BE2C (cell line): ENCODE results near the gene GRK2. TPM values are rescaled to one million over a fixed set of nuclear protein-coding genes. Genes with fewer than 3 reads are reported as not detected.
A peak's percentile ranks its signal among the peaks of the same experiment; 100 is the strongest.
"Not testable (repeated sequence)": the region's sequence is repeated elsewhere in the genome, so short reads cannot be mapped to it uniquely, and the experiment has no call there.

ENCODE experiments used
- DNase-seq: peaks from one replicate; pipeline ENCODE4 v3.0.0-alpha.2; 2020
- H3K27me3 ChIP-seq: fragments of 250-450 bp; sonication (Bioruptor Pico); 2 replicates; pipeline ENCODE4 v1.5.1; 2020; ENCODE audit warnings: mild to moderate bottlenecking
- H3K36me3 ChIP-seq: fragments of 250-450 bp; sonication (Bioruptor Pico); 2 replicates; pipeline ENCODE4 v1.5.1; 2020; ENCODE audit warnings: mild to moderate bottlenecking
- H3K4me1 ChIP-seq: fragments of 250-450 bp; sonication (Bioruptor Pico); 2 replicates; pipeline ENCODE4 v1.5.1; 2020
- H3K4me3 ChIP-seq: 2 replicates; pipeline ENCODE4 v1.5.1; 2011; ENCODE audit warnings: low read depth, low read length
- H3K9me3 ChIP-seq: fragments of 250-450 bp; sonication (Bioruptor Pico); 2 replicates; pipeline ENCODE4 v1.5.1; 2020
- CTCF ChIP-seq: IDR thresholded peaks from 2 replicates; pipeline ENCODE4 v1.5.1; 2012; ENCODE audit warnings: mild to moderate bottlenecking, low read depth, low read length
- polyA plus RNA-seq: library from polyadenylated mRNA; unstranded; fragments of >200 nt; gene quantifications from one replicate; pipeline ENCODE4 v1.2.1, GENCODE V29; 2012; ENCODE audit warnings: low read depth, missing spikeins; ENCODE audit not compliant: insufficient read length, insufficient read depth

The GRK2 gene
- 272 TPM for polyA plus RNA-seq

GRCh38 chr11:67266449-67267187 is at the start of gene GRK2:
Gene GRK2, plus strand, starts transcription at chr11:67266473. Its CDS starts 227 bp downstream, at chr11:67266700.
- Histone ChIP-seq H3K27me3 (no peaks in the 10 kb centered on the region), H3K4me1 (peaks cover 34% of the 10 kb centered on the region), H3K4me3 (peak within 1 kb of the TSS; percentile 89), H3K9me3 (no peaks in the 10 kb centered on the region), H3K36me3 (peaks cover 8% of the 10 kb centered on the region)
- no peak for TF ChIP-seq CTCF
- DNase-seq = peak; percentile 58

GRCh38 chr11:67227726-67228125 is 38.5 kb upstream of the GRK2 start:
- Histone ChIP-seq H3K4me3 (no peak overlapping the region), H3K27me3 (no peaks in the 10 kb centered on the region), H3K36me3 (peaks cover 54% of the 10 kb centered on the region), H3K9me3 (no peaks in the 10 kb centered on the region), H3K4me1 (no peaks in the 10 kb centered on the region)
- no peak for TF ChIP-seq CTCF
- DNase-seq = no peak

GRCh38 chr11:67230406-67230805 is 35.9 kb upstream of the GRK2 start:
- Histone ChIP-seq H3K27me3 (no peaks in the 10 kb centered on the region), H3K9me3 (no peaks in the 10 kb centered on the region), H3K36me3 (peaks cover 43% of the 10 kb centered on the region), H3K4me3 (no peak overlapping the region), H3K4me1 (no peaks in the 10 kb centered on the region)
- DNase-seq = no peak
- TF ChIP-seq CTCF = no peak

GRCh38 chr11:67230886-67231285 is 35.4 kb upstream of the GRK2 start:
- no peaks in the 10 kb centered on the region for H3K27me3 ChIP-seq
- no peak for DNase-seq
- no peaks in the 10 kb centered on the region for H3K4me1 ChIP-seq
- H3K9me3 ChIP-seq = no peaks in the 10 kb centered on the region
- TF ChIP-seq CTCF = no peak
- H3K4me3 ChIP-seq = no peak overlapping the region
- peaks cover 40% of the 10 kb centered on the region for H3K36me3 ChIP-seq

GRCh38 chr11:67233584-67234190 is 32.6 kb upstream of the GRK2 start:
- no peaks in the 10 kb centered on the region for H3K27me3 ChIP-seq
- peaks cover 31% of the 10 kb centered on the region for H3K36me3 ChIP-seq
- no peak overlapping the region for H3K4me3 ChIP-seq
- no peak for DNase-seq
- peaks cover 3% of the 10 kb centered on the region for H3K4me1 ChIP-seq
- no peak for TF ChIP-seq CTCF
- H3K9me3 ChIP-seq = no peaks in the 10 kb centered on the region

- not testable (repeated sequence) for H3K4me1 ChIP-seq, H3K27me3 ChIP-seq, DNase-seq, H3K4me3 ChIP-seq, H3K9me3 ChIP-seq
- peaks cover 23% of the 10 kb centered on the region for H3K36me3 ChIP-seq
Measured at GRCh38 chr11:67234571-67234970, 31.7 kb upstream of the GRK2 start.
